Upper lobe of left lung (tissue), 6 donors: ENCODE results near the gene SLC25A18. TPM values are rescaled to one million over a fixed set of nuclear protein-coding genes. Genes with fewer than 3 reads are reported as not detected.

ENCODE experiments used
- ATAC-seq, 2 donors: fragments of 200-7000 bp; cut with Tn5 transposase; one replicate each; pipeline ENCODE4 v1.9.1; 2022; ENCODE audit warnings: mild to moderate bottlenecking in 2 of 2, moderate library complexity in 2 of 2; ENCODE audit not compliant: low FRiP score in 2 of 2
- DNase-seq, 2 donors: peaks; one replicate each; pipeline ENCODE4 v3.0.0-alpha.2; 2019 to 2020
- H3K27ac ChIP-seq, 4 donors: fragments of 200-600 bp; sonication (generic); one replicate each; pipeline ENCODE4 v1.5.1; 2016 to 2019
- H3K27me3 ChIP-seq, 4 donors: fragments of 200-600 bp; sonication (generic); one replicate each; pipeline ENCODE4 v1.5.1; 2017 to 2019
- H3K36me3 ChIP-seq, 4 donors: fragments of 200-600 bp; sonication (generic); one replicate each; pipeline ENCODE4 v1.5.1; 2016 to 2019
- H3K4me1 ChIP-seq, 4 donors: fragments of 200-600 bp; sonication (generic); one replicate each; pipeline ENCODE4 v1.5.1; 2018 to 2019
- H3K4me3 ChIP-seq, 4 donors: fragments of 200-600 bp; sonication (generic); one replicate each; pipeline ENCODE4 v1.5.1; 2017 to 2019; ENCODE audit warnings: mild to moderate bottlenecking in 2 of 4, moderate library complexity in 1 of 4
- H3K9me3 ChIP-seq, 4 donors: fragments of 200-600 bp; sonication (generic); one replicate each; pipeline ENCODE4 v1.5.1; 2018 to 2019
- EP300 ChIP-seq, 4 donors: sonication (generic); formaldehyde crosslinking; IDR thresholded peaks; one replicate each; pipeline ENCODE4 v1.5.1; 2017; ENCODE audit warnings: antibody characterized with exemption in 4 of 4, control low read depth in 2 of 4
- POLR2A ChIP-seq, 4 donors: fragments of 450-650 bp; IDR thresholded peaks; one replicate each; pipeline ENCODE4 v1.5.1; 2016 to 2017; ENCODE audit warnings: antibody characterized with exemption in 4 of 4, mild to moderate bottlenecking in 2 of 4
- POLR2AphosphoS5 ChIP-seq, 2 donors: sonication (generic); formaldehyde crosslinking; IDR thresholded peaks; one replicate each; pipeline ENCODE4 v1.5.1; 2017; ENCODE audit warnings: antibody characterized with exemption in 2 of 2
- WGBS, 2 donors: methylation state at CpG; one replicate each; pipeline ENCODE4 v1.1.5; 2017 to 2018; 5-methylcytosine and 5-hydroxymethylcytosine counted together
- total RNA-seq, 6 donors: library from RNA; depleted of rRNA in 4 of 6; stranded (reverse); fragments of >200 nt in 4 of 6; gene quantifications; one replicate each; pipeline versions ENCODE4 v1.1.0 to v1.2.1, GENCODE V29; 2016 to 2021
- TF ChIP-seq, protein P1 (sequence below), 6 experiments: fragments of 450-650 bp in 4 of 6; fragments of 200-600 bp in 2 of 6; sonication (generic) in 2 of 6; IDR thresholded peaks; one replicate each; pipeline ENCODE4 v1.5.1; 2016 to 2019; ENCODE audit warnings: antibody characterized with exemption in 6 of 6
- donor health status: DM: no; HTN: no; CAD: no; lungs with moderate emphysema.
- donor health status: DM: no; HTN: yes; CAD: no; lungs with severe emphysema.

The SLC25A18 gene
- total RNA-seq, 6 donors from 2014 or later, result 0.69 to 3.1 (median 1.1) TPM

- H3K36me3 ChIP-seq, result peaks cover 24 to 46% (median 35%) of the 10 kb centered on the region in 4 donors
- H3K27ac ChIP-seq, result no peak overlapping the region
- ATAC-seq (no peak), DNase-seq (no peak)
- WGBS, 2 donors, result 89 to 98% methylated on average over 11 of the region's 11 CpGs
- H3K27me3 ChIP-seq, result no peaks in the 10 kb centered on the region
- H3K4me3 ChIP-seq, result no peak overlapping the region
- H3K4me1 ChIP-seq, result no peaks in the 10 kb centered on the region
- TF ChIP-seq, protein P1, sequence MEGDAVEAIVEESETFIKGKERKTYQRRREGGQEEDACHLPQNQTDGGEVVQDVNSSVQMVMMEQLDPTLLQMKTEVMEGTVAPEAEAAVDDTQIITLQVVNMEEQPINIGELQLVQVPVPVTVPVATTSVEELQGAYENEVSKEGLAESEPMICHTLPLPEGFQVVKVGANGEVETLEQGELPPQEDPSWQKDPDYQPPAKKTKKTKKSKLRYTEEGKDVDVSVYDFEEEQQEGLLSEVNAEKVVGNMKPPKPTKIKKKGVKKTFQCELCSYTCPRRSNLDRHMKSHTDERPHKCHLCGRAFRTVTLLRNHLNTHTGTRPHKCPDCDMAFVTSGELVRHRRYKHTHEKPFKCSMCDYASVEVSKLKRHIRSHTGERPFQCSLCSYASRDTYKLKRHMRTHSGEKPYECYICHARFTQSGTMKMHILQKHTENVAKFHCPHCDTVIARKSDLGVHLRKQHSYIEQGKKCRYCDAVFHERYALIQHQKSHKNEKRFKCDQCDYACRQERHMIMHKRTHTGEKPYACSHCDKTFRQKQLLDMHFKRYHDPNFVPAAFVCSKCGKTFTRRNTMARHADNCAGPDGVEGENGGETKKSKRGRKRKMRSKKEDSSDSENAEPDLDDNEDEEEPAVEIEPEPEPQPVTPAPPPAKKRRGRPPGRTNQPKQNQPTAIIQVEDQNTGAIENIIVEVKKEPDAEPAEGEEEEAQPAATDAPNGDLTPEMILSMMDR (IDR thresholded peaks at IDR 0.05), result no peak
- no peaks in the 10 kb centered on the region for H3K9me3 ChIP-seq
These were observed 25.3 kb downstream of the SLC25A18 start for GRCh38 chr22:17588606-17589005.

DNA sequence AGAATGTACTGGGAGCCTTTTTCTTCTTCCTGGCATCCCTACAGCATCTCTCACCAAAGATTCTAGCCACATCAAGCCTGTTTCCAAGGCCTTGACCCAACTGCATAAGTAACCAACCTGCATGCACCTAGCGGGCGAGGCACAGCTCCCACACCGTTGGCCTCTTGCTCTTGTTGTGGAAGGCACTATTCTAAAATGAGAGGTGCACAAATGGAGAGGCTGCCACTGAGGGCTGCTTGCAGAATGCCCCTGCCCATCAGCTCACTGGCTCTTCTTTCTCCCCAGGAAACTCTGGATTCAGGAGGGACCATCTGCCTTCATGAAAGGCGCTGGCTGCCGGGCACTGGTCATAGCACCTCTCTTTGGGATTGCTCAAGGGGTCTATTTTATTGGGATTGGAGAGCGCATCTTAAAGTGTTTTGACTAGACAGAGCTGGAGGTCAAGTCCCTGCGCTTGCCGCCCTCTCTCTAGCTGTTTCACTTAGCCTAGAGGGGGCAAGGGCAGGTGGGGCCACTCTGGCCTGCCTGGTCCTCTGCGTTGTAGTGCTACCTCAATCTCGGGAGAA lies 26.6 kb downstream of the SLC25A18 start:
- ATAC-seq (no peak), DNase-seq (no peak)
- Histone ChIP-seq H3K27ac (peak overlapping the region in 1 of 4 donors; percentile 6), H3K36me3 (peaks cover 34 to 59% (median 47%) of the 10 kb centered on the region in 4 donors), H3K27me3 (no peaks in the 10 kb centered on the region), H3K4me1 (no peaks in the 10 kb centered on the region), H3K4me3 (no peak overlapping the region), H3K9me3 (no peaks in the 10 kb centered on the region)
- WGBS, 2 donors, result 84 to 96% methylated on average over 4 to 10 of the region's 10 CpGs
- TF ChIP-seq POLR2AphosphoS5 (IDR thresholded peaks at IDR 0.05) (no peak), EP300 (IDR thresholded peaks at IDR 0.05) (no peak), POLR2A (IDR thresholded peaks at IDR 0.05) (no peak)
- TF ChIP-seq, protein P1 (IDR thresholded peaks at IDR 0.05), result no peak

DNA sequence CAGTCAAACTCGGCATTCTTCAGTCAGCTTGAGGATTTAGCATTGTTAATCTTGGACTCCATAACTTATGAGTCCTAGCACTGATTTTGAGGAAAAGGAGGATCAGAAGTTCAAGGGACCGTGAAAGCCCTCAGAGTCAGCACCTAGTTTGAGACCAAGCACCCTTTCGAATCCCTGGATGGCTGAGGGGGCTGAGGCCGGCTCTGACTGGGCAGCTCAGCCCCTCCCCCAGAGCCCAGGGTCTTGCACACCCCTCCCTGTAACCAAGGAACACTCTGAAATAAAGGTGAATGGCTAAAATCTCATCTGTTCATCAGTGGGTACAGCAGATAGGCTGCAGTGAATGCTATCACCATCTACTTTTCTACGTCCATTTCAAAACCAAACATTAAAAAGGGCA lies 27.3 kb downstream of the SLC25A18 start:
- Histone ChIP-seq H3K4me3 (no peak overlapping the region), H3K9me3 (no peaks in the 10 kb centered on the region), H3K36me3 (peaks cover 34 to 65% (median 52%) of the 10 kb centered on the region in 4 donors), H3K27ac (peak overlapping the region in 1 of 4 donors; percentile 6), H3K4me1 (no peaks in the 10 kb centered on the region), H3K27me3 (no peaks in the 10 kb centered on the region)
- TF ChIP-seq EP300 (IDR thresholded peaks at IDR 0.05), result no peak
- TF ChIP-seq POLR2A (IDR thresholded peaks at IDR 0.05), result no peak
- TF ChIP-seq POLR2AphosphoS5 (IDR thresholded peaks at IDR 0.05), result no peak
- TF ChIP-seq, protein P1 (IDR thresholded peaks at IDR 0.05), result no peak
- ATAC-seq, result no peak
- 90 to 92% methylated on average over 5 of the region's 5 CpGs for WGBS, 2 donors
- no peak for DNase-seq

- TF ChIP-seq, protein P1 (IDR thresholded peaks at IDR 0.05), result no peak
- TF ChIP-seq POLR2A (IDR thresholded peaks at IDR 0.05), result no peak
- no peak for TF ChIP-seq POLR2AphosphoS5 (IDR thresholded peaks at IDR 0.05)
- TF ChIP-seq EP300 (IDR thresholded peaks at IDR 0.05), result no peak
- 80 to 87% methylated on average over 5 of the region's 5 CpGs for WGBS, 2 donors
- no peak overlapping the region for H3K4me3 ChIP-seq
- DNase-seq (no peak), ATAC-seq (no peak)
- no peaks in the 10 kb centered on the region for H3K4me1 ChIP-seq
- no peak overlapping the region for H3K27ac ChIP-seq
- no peaks in the 10 kb centered on the region for H3K27me3 ChIP-seq
- no peaks in the 10 kb centered on the region for H3K9me3 ChIP-seq
- peaks cover 36 to 82% (median 66%) of the 10 kb centered on the region in 4 donors for H3K36me3 ChIP-seq
These were observed 28.9 kb downstream of the SLC25A18 start for GRCh38 chr22:17592201-17592600.

DNA sequence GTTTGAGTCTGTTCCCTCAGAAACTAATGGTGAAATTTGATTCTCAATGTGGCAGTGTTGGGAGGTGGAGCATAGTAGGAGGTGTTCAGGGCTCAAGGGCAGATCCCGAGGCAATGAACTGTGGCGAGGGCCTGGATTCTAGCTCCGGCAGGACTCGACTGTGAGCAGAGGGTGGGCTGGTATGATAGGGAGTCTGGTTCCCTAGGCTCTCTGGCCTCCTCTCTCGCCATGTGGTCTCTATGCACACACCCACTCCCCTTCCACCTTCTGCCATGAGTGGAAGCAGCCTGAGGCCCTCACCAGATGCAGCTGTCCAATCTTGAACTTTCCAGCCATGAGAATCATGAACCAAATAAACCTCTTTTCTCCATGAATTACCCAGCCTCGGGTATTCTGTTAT lies 32.9 kb downstream of the SLC25A18 start:
- H3K36me3 ChIP-seq, result peaks cover 62 to 100% (median 85%) of the 10 kb centered on the region in 4 donors
- 94 to 96% methylated on average over 6 of the region's 6 CpGs for WGBS, 2 donors
- no peak for DNase-seq

More for the DNA sequence above, 32.9 kb downstream of the SLC25A18 start:
- TF ChIP-seq, protein P1 (IDR thresholded peaks at IDR 0.05), result no peak
- TF ChIP-seq POLR2AphosphoS5 (IDR thresholded peaks at IDR 0.05) (no peak), EP300 (IDR thresholded peaks at IDR 0.05) (no peak), POLR2A (IDR thresholded peaks at IDR 0.05) (no peak)
- Histone ChIP-seq H3K27me3 (no peaks in the 10 kb centered on the region), H3K9me3 (no peaks in the 10 kb centered on the region), H3K27ac (no peak overlapping the region), H3K4me1 (no peaks in the 10 kb centered on the region), H3K4me3 (no peak overlapping the region)
- ATAC-seq, result no peak
